OCI-LY1 (cell line): ENCODE data around the gene TNC.

Experiments used
- H2AFZ ChIP-seq: fragments of 200-600 bp; sonication (generic), shearing (Covaris generic); 2 replicates; pipeline ENCODE4 v1.6.0; 2014; ENCODE audit warnings: antibody characterized with exemption, mild to moderate bottlenecking, low read length
- H3F3A ChIP-seq: fragments of 200-600 bp; sonication (generic), shearing (Covaris generic); 2 replicates; pipeline ENCODE4 v1.6.0; 2014; ENCODE audit warnings: mild to moderate bottlenecking, antibody characterized with exemption, low read length, moderate library complexity; ENCODE audit not compliant: insufficient read depth
- H3K27ac ChIP-seq: fragments of 200-600 bp; sonication (generic); 2 replicates; pipeline ENCODE4 v1.5.1; 2014; ENCODE audit warnings: low read length, mixed run types, mild to moderate bottlenecking, low read depth; ENCODE audit not compliant: poor library complexity, severe bottlenecking
- H3K27me3 ChIP-seq: fragments of 200-600 bp; sonication (generic); 2 replicates; pipeline ENCODE4 v1.6.0; 2014; ENCODE audit warnings: antibody characterized with exemption, mild to moderate bottlenecking, low read length, moderate library complexity; ENCODE audit not compliant: insufficient read depth
- H3K36me3 ChIP-seq: fragments of 200-600 bp; sonication (generic); 2 replicates; pipeline ENCODE4 v1.6.1; 2014; ENCODE audit warnings: mild to moderate bottlenecking, antibody characterized with exemption, low read length, moderate library complexity, mixed read lengths; ENCODE audit not compliant: insufficient read depth
- H3K4me1 ChIP-seq: fragments of 200-600 bp; sonication (generic); 2 replicates; pipeline ENCODE4 v1.5.1; 2014; ENCODE audit warnings: mild to moderate bottlenecking, low read length, moderate library complexity; ENCODE audit not compliant: insufficient read depth, severe bottlenecking
- H3K4me2 ChIP-seq: fragments of 200-600 bp; sonication (generic), shearing (Covaris generic); 2 replicates; pipeline ENCODE4 v1.6.1; 2014; ENCODE audit warnings: low read length
- H3K4me3 ChIP-seq: fragments of 200-600 bp; sonication (generic); 2 replicates; pipeline ENCODE4 v1.5.1; 2014; ENCODE audit warnings: low read length, low read depth, mild to moderate bottlenecking, mixed read lengths; ENCODE audit not compliant: poor library complexity, severe bottlenecking
- H3K79me2 ChIP-seq: fragments of 200-600 bp; shearing (Covaris generic); 2 replicates; pipeline ENCODE4 v1.6.1; 2016; ENCODE audit warnings: mixed run types, low read length, mixed read lengths; ENCODE audit not compliant: insufficient read depth
- H3K9ac ChIP-seq: fragments of 200-600 bp; sonication (generic), shearing (Covaris generic); 2 replicates; pipeline ENCODE4 v1.6.1; 2014; ENCODE audit warnings: mild to moderate bottlenecking, low read length, mixed read lengths
- H3K9me2 ChIP-seq: fragments of 200-600 bp; sonication (generic), shearing (Covaris generic); 2 replicates; pipeline ENCODE4 v1.6.1; 2014; ENCODE audit warnings: low read depth, mild to moderate bottlenecking, low read length, mixed read lengths
- H3K9me3 ChIP-seq: fragments of 200-600 bp; shearing (Covaris generic); 2 replicates; pipeline ENCODE4 v1.6.1; 2014; ENCODE audit warnings: low read length, mixed read lengths
- H4K20me1 ChIP-seq: fragments of 200-600 bp; sonication (generic), shearing (Covaris generic); 2 replicates; pipeline ENCODE4 v1.6.0; 2016; ENCODE audit warnings: mild to moderate bottlenecking, low read length; ENCODE audit not compliant: insufficient read depth
- EZH2 ChIP-seq: fragments of 200-600 bp; sonication (generic), shearing (Covaris generic); IDR thresholded peaks from 2 replicates; pipeline ENCODE4 v1.8.0; 2017; ENCODE audit warnings: borderline replicate concordance, mixed run types, mild to moderate bottlenecking, antibody characterized with exemption, low read length, moderate library complexity, mixed read lengths
- TF ChIP-seq, protein P1 (sequence below): fragments of 200-600 bp; sonication (generic), shearing (Covaris generic); IDR thresholded peaks from 2 replicates; pipeline ENCODE4 v1.5.1; 2017; ENCODE audit warnings: mild to moderate bottlenecking, antibody characterized with exemption, low read length, moderate library complexity, mixed read lengths

Gene TNC

DNA sequence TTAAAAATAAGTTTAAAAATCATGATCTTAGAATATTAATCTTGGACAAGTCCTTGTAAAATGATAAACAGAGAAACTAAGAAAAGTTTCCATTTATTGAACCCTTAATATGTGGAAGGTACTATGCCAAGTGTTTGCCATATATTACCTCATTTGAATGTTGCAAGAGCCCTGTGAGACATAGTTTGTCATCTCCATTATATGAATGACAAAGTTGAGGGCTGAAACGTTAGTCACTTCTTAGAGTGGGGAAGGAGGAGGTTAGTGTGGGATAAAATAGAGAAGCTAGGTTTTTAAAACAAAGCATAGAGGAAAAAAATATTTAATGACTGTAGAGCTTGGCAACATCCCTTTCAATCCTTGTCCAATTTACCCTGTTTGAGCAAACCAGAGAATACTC, 2.0 kb downstream of the TNC start:
- Histone ChIP-seq H3K27ac (no peak overlapping the region), H3K36me3 (no peaks in the 10 kb centered on the region), H3K4me1 (no peaks in the 10 kb centered on the region), H3K27me3 (no peaks in the 10 kb centered on the region), H3F3A (no peaks in the 10 kb centered on the region), H3K9ac (no peak overlapping the region), H3K79me2 (no peaks in the 10 kb centered on the region), H3K4me2 (no peak overlapping the region), H2AFZ (no peak overlapping the region), H4K20me1 (no peaks in the 10 kb centered on the region), H3K9me2 (no peaks in the 10 kb centered on the region), H3K4me3 (no peak overlapping the region), H3K9me3 (no peaks in the 10 kb centered on the region)
- TF ChIP-seq, protein P1, sequence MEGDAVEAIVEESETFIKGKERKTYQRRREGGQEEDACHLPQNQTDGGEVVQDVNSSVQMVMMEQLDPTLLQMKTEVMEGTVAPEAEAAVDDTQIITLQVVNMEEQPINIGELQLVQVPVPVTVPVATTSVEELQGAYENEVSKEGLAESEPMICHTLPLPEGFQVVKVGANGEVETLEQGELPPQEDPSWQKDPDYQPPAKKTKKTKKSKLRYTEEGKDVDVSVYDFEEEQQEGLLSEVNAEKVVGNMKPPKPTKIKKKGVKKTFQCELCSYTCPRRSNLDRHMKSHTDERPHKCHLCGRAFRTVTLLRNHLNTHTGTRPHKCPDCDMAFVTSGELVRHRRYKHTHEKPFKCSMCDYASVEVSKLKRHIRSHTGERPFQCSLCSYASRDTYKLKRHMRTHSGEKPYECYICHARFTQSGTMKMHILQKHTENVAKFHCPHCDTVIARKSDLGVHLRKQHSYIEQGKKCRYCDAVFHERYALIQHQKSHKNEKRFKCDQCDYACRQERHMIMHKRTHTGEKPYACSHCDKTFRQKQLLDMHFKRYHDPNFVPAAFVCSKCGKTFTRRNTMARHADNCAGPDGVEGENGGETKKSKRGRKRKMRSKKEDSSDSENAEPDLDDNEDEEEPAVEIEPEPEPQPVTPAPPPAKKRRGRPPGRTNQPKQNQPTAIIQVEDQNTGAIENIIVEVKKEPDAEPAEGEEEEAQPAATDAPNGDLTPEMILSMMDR = no peak
- no peak for TF ChIP-seq EZH2

DNA sequence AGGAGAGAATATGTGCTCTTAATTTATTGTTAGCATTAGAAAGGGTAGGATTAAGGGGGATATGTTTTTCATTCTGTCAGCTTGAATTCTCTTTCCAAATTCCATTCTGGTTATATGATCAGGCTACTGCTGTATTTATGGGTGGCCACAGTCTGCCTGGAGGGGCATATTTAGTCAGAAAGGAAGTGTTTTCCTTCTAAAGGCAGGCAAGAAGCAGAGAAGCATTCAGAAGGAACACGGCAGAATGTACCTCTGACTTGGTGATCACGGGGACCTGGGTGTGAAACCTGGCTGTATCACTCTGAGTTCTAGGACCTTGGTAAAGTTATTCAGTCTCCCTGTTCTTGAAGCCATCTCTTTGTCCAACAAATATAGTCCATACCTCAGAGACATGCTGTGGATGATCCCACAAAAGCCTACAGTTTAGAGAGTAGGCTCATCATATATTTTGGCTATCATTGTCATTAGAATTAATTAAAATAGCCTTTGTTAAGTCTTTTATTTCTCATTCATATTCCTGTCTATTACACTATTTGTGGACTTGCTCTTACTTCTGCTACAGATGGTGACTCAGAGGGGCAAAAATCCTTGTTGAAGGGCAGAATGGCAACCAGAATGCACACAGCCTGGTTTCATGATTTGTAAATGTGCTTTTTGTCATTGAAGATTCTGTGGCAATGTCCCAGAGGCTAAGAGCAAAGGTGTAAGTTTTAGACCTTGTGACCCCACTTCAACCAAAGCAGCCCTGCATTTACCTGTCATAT, 2.7 kb downstream of the TNC start:
- H3K4me3 ChIP-seq = no peak overlapping the region
- TF ChIP-seq, protein P1 = no peak
- no peak for TF ChIP-seq EZH2
- H3K27ac ChIP-seq = no peak overlapping the region
- no peaks in the 10 kb centered on the region for H3K36me3 ChIP-seq
- no peaks in the 10 kb centered on the region for H3K79me2 ChIP-seq
- H3K27me3 ChIP-seq = no peaks in the 10 kb centered on the region
- H3K4me2 ChIP-seq = no peak overlapping the region
- no peak overlapping the region for H3K9ac ChIP-seq
- no peaks in the 10 kb centered on the region for H3K4me1 ChIP-seq
- H3K9me2 ChIP-seq = no peaks in the 10 kb centered on the region
- H3K9me3 ChIP-seq = no peaks in the 10 kb centered on the region
- no peaks in the 10 kb centered on the region for H3F3A ChIP-seq
- H2AFZ ChIP-seq = no peak overlapping the region
- no peaks in the 10 kb centered on the region for H4K20me1 ChIP-seq

DNA sequence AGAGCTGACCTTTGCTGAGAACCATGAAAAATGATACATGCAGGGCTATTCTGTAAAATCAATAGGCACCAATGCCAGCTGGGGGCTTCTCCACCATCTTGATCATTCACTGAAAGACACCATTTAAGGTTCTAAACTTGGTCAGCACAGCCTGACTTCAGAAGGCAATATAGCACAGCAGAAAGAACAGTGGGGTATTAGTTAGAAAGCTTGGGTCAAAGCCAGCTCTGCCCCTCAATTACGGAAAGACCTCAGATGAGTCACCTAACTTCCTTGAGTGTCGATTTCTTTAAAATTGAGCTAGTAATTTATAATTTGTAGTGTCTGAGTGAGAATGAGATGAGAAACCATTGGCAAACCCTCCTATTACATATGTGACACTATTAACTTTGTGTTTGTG, 3.4 kb downstream of the TNC start:
- no peak overlapping the region for H3K4me3 ChIP-seq
- no peaks in the 10 kb centered on the region for H3K9me3 ChIP-seq
- H3K9ac ChIP-seq = no peak overlapping the region
- H3K9me2 ChIP-seq = no peaks in the 10 kb centered on the region
- no peaks in the 10 kb centered on the region for H3K4me1 ChIP-seq
- H2AFZ ChIP-seq = no peak overlapping the region
- H3K79me2 ChIP-seq = no peaks in the 10 kb centered on the region
- no peaks in the 10 kb centered on the region for H3K27me3 ChIP-seq
- no peaks in the 10 kb centered on the region for H3F3A ChIP-seq
- H3K27ac ChIP-seq = no peak overlapping the region
- H3K4me2 ChIP-seq = no peak overlapping the region
- no peaks in the 10 kb centered on the region for H4K20me1 ChIP-seq
- TF ChIP-seq, protein P1 = no peak
- TF ChIP-seq EZH2 = no peak
- H3K36me3 ChIP-seq = no peaks in the 10 kb centered on the region
